GM19035 (cell line): ENCODE measurements around the gene POU5F1.
A peak's percentile ranks its signal among the peaks of the same experiment; 100 is the strongest.
"Not testable (repeated sequence)": the region's sequence is repeated elsewhere in the genome, so short reads cannot be mapped to it uniquely, and the experiment has no call there.

Experiments used
- ATAC-seq: cut with Tn5 transposase; IDR thresholded peaks from one replicate; pipeline ENCODE4 v1.9.1; 2021; ENCODE audit not compliant: unreplicated experiment

POU5F1 gene

GRCh38 chr6:31170600-31170881 lies at the start of gene POU5F1:
TSS of gene POU5F1 (minus strand) at chr6:31170682. CDS start at chr6:31170620, 62 bp downstream.
- no peak for ATAC-seq

- no peak for ATAC-seq
Observed at GRCh38 chr6:31216208-31216898, 45.9 kb upstream of the POU5F1 start.

GRCh38 chr6:31215216-31215615 lies 44.7 kb upstream of the POU5F1 start:
- not testable (repeated sequence) for ATAC-seq

GRCh38 chr6:31214516-31214915 lies 44.0 kb upstream of the POU5F1 start:
- no peak for ATAC-seq

GRCh38 chr6:31210741-31211532 lies 40.5 kb upstream of the POU5F1 start:
- ATAC-seq, result no peak

GRCh38 chr6:31210123-31210522 lies 39.6 kb upstream of the POU5F1 start:
- ATAC-seq, result no peak

GRCh38 chr6:31209137-31209536 lies 38.7 kb upstream of the POU5F1 start:
- no peak for ATAC-seq

GRCh38 chr6:31208506-31208905 lies 38.0 kb upstream of the POU5F1 start:
- ATAC-seq, result no peak

GRCh38 chr6:31205638-31206037 lies 35.2 kb upstream of the POU5F1 start:
- ATAC-seq, result no peak

- no peak for ATAC-seq
Observed at GRCh38 chr6:31204751-31205145, 34.3 kb upstream of the POU5F1 start.

GRCh38 chr6:31203345-31203979 lies 33.0 kb upstream of the POU5F1 start:
- peak; percentile 57 for ATAC-seq

- no peak for ATAC-seq
Observed at GRCh38 chr6:31202259-31203166, 32.0 kb upstream of the POU5F1 start.

GRCh38 chr6:31199105-31199452 lies 28.6 kb upstream of the POU5F1 start:
- ATAC-seq, result not testable (repeated sequence)

GRCh38 chr6:31197559-31198305 lies 27.2 kb upstream of the POU5F1 start:
- ATAC-seq, result peak; percentile 72

GRCh38 chr6:31196251-31197022 lies 26.0 kb upstream of the POU5F1 start:
- not testable (repeated sequence) for ATAC-seq

- ATAC-seq, result not testable (repeated sequence)
Observed at GRCh38 chr6:31195308-31195979, 25.0 kb upstream of the POU5F1 start.

- no peak for ATAC-seq
Observed at GRCh38 chr6:31194061-31194834, 23.8 kb upstream of the POU5F1 start.

- ATAC-seq, result no peak
Observed at GRCh38 chr6:31193206-31193605, 22.7 kb upstream of the POU5F1 start.
